Vagina (tissue), 2 donors: ENCODE results near the gene TPSAB1. TPM values are rescaled to one million over a fixed set of nuclear protein-coding genes. Genes with fewer than 3 reads are reported as not detected.

ENCODE experiments used
- DNase-seq, 2 donors: peaks; one replicate each; pipeline ENCODE4 v3.0.0-alpha.2; 2017; ENCODE audit errors: extremely low spot score in 2 of 2
- H3K27ac ChIP-seq: fragments of 200-600 bp; sonication (generic); one replicate; pipeline ENCODE4 v1.5.1; 2019
- H3K27me3 ChIP-seq: fragments of 200-600 bp; sonication (generic); one replicate; pipeline ENCODE4 v1.5.1; 2019
- H3K36me3 ChIP-seq, 2 donors: fragments of 200-600 bp; sonication (generic); one replicate each; pipeline ENCODE4 v1.5.1; 2017 to 2019
- H3K4me1 ChIP-seq: fragments of 200-600 bp; sonication (generic); one replicate; pipeline ENCODE4 v1.5.1; 2019
- H3K4me3 ChIP-seq, 2 donors: fragments of 200-600 bp; sonication (generic); 1 replicate in 1 of 2; 2 replicates in 1 of 2; pipeline ENCODE4 v1.5.1; 2016 to 2019
- H3K9me3 ChIP-seq: fragments of 200-600 bp; sonication (generic); one replicate; pipeline ENCODE4 v1.5.1; 2019
- CTCF ChIP-seq, 3 experiments: fragments of 450-650 bp in 2 of 3; fragments of 200-600 bp in 1 of 3; sonication (generic) in 1 of 3; IDR thresholded peaks; one replicate each; pipeline ENCODE4 v1.5.1; 2017 to 2019; ENCODE audit warnings: antibody characterized with exemption in 3 of 3, mild to moderate bottlenecking in 2 of 3, moderate library complexity in 2 of 3
- POLR2A ChIP-seq, 2 donors: fragments of 450-650 bp; IDR thresholded peaks; one replicate each; pipeline ENCODE4 v1.6.1; 2017; ENCODE audit warnings: antibody characterized with exemption in 2 of 2, mild to moderate bottlenecking in 2 of 2, moderate library complexity in 2 of 2
- POLR2AphosphoS5 ChIP-seq, 2 donors: sonication (generic); formaldehyde crosslinking; IDR thresholded peaks; one replicate each; pipeline ENCODE4 v1.9.0; 2017; ENCODE audit warnings: antibody characterized with exemption in 2 of 2, mild to moderate bottlenecking in 2 of 2, low read depth in 1 of 2; ENCODE audit not compliant: insufficient read depth in 1 of 2
- intact Hi-C: fragments of 100-400 bp; cut with DNase I; formaldehyde crosslinking; loops from one replicate; pipeline ENCODE4 v1.15.1; 2023
- total RNA-seq: library from RNA; depleted of rRNA; stranded (reverse); fragments of >200 nt; gene quantifications from one replicate; pipeline ENCODE4 v1.2.3, GENCODE V29; 2016

Gene TPSAB1
- total RNA-seq, 1 donor from 2014 or later, result 70.0 TPM

- no peak overlapping the region for H3K4me3 ChIP-seq
- peaks cover 0 to 3% of the 10 kb centered on the region in 2 donors for H3K36me3 ChIP-seq
- TF ChIP-seq POLR2AphosphoS5 (IDR thresholded peaks at IDR 0.05; ENCODE audit: insufficient read depth in 1 of 2, low read depth in 1 of 2) (no peak), POLR2A (IDR thresholded peaks at IDR 0.05) (no peak), CTCF (IDR thresholded peaks at IDR 0.05) (no peak)
- intact Hi-C loops, result no loop called here
- H3K27me3 ChIP-seq, result no peaks in the 10 kb centered on the region
- no peaks in the 10 kb centered on the region for H3K4me1 ChIP-seq
- H3K27ac ChIP-seq, result no peak overlapping the region
- no peak for DNase-seq
- H3K9me3 ChIP-seq, result no peaks in the 10 kb centered on the region
Measured at GRCh38 chr16:1206326-1206725, 34.2 kb upstream of the TPSAB1 start.

- H3K27me3 ChIP-seq, result no peaks in the 10 kb centered on the region
- H3K4me1 ChIP-seq, result no peaks in the 10 kb centered on the region
- DNase-seq, result no peak
- no peaks in the 10 kb centered on the region for H3K9me3 ChIP-seq
- no peak overlapping the region for H3K27ac ChIP-seq
- intact Hi-C loops, result no loop called here
- TF ChIP-seq CTCF (IDR thresholded peaks at IDR 0.05) (no peak), POLR2A (IDR thresholded peaks at IDR 0.05) (no peak), POLR2AphosphoS5 (IDR thresholded peaks at IDR 0.05; ENCODE audit: insufficient read depth in 1 of 2, low read depth in 1 of 2) (no peak)
- H3K36me3 ChIP-seq, result peaks cover 0 to 3% of the 10 kb centered on the region in 2 donors
- no peak overlapping the region for H3K4me3 ChIP-seq
Measured at GRCh38 chr16:1206786-1207185, 33.7 kb upstream of the TPSAB1 start.

- Histone ChIP-seq H3K36me3 (peaks cover 0 to 3% of the 10 kb centered on the region in 2 donors), H3K4me3 (no peak overlapping the region), H3K27me3 (no peaks in the 10 kb centered on the region), H3K9me3 (no peaks in the 10 kb centered on the region), H3K27ac (no peak overlapping the region), H3K4me1 (no peaks in the 10 kb centered on the region)
- DNase-seq, result no peak
- intact Hi-C loops, result no loop called here
- TF ChIP-seq POLR2A (IDR thresholded peaks at IDR 0.05), result no peak
- no peak for TF ChIP-seq CTCF (IDR thresholded peaks at IDR 0.05)
- TF ChIP-seq POLR2AphosphoS5 (IDR thresholded peaks at IDR 0.05; ENCODE audit: insufficient read depth in 1 of 2, low read depth in 1 of 2), result no peak
Measured at GRCh38 chr16:1208239-1208830, 32.2 kb upstream of the TPSAB1 start.

- H3K4me1 ChIP-seq, result no peaks in the 10 kb centered on the region
- H3K9me3 ChIP-seq, result no peaks in the 10 kb centered on the region
- H3K4me3 ChIP-seq, result no peak overlapping the region
- no peaks in the 10 kb centered on the region for H3K27me3 ChIP-seq
- intact Hi-C loops, result no loop called here
- DNase-seq, result no peak
- H3K36me3 ChIP-seq, result peaks cover 0 to 3% of the 10 kb centered on the region in 2 donors
- TF ChIP-seq CTCF (IDR thresholded peaks at IDR 0.05) (no peak), POLR2AphosphoS5 (IDR thresholded peaks at IDR 0.05; ENCODE audit: insufficient read depth in 1 of 2, low read depth in 1 of 2) (no peak), POLR2A (IDR thresholded peaks at IDR 0.05) (no peak)
- no peak overlapping the region for H3K27ac ChIP-seq
Measured at GRCh38 chr16:1209081-1209480, 31.4 kb upstream of the TPSAB1 start.

- Histone ChIP-seq H3K9me3 (no peaks in the 10 kb centered on the region), H3K4me1 (no peaks in the 10 kb centered on the region), H3K36me3 (peaks cover 0 to 3% of the 10 kb centered on the region in 2 donors), H3K27ac (no peak overlapping the region), H3K4me3 (no peak overlapping the region), H3K27me3 (no peaks in the 10 kb centered on the region)
- no peak for DNase-seq
- no peak for TF ChIP-seq POLR2AphosphoS5 (IDR thresholded peaks at IDR 0.05; ENCODE audit: insufficient read depth in 1 of 2, low read depth in 1 of 2)
- intact Hi-C loops, result no loop called here
Measured at GRCh38 chr16:1210461-1210860, 30.0 kb upstream of the TPSAB1 start.
